Anterior cingulate cortex (tissue), 58 donors: ENCODE data around the gene RAB4B.
"Not testable (repeated sequence)": the region's sequence is repeated elsewhere in the genome, so short reads cannot be mapped to it uniquely, and the experiment has no call there.

Source experiments
- DNase-seq, 58 donors: peaks; one replicate each; lab custom pipeline; 2025; lab: John Stamatoyannopoulos, UW

Gene RAB4B, protein sequence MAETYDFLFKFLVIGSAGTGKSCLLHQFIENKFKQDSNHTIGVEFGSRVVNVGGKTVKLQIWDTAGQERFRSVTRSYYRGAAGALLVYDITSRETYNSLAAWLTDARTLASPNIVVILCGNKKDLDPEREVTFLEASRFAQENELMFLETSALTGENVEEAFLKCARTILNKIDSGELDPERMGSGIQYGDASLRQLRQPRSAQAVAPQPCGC

DNA sequence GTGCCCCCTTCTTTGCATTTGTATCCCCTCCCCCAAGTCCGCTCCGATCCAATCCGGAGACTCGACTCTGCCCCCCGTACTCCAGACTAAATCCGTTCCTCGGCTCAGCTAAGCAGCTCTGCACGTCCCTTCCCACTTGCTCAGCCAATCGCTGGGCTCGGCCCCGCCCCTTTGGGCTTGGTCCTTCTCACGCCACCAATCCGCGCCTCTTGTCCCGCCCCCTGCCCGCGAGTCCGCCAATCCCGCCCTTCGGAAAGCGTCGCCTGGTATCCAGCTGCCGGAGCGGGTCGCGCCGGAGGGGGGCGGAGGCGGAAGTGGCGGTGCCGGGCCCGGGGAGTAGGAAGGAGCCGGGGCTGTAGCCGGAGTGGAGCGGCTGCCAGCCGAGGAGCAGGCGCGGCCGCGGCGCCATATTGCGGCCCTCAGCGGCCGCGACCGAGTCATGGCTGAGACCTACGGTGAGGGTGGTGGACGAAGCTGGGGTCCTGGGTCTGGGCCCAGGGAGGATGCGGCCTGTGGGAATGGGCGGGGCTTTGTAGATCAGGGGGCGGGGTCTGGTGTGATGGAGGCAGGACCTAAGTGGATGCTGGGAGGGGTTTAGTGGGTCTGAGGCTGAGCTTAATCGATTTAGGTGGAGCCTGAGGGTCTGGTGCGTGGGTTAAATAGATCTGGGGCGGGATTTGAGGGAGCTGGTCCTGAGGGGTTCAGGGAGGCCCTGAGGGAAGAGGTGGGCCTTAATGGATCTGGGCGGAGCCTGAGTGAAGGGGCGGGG, at the start of gene RAB4B:
RAB4B (plus strand) TSS at position 311 of the 769 bp plus-strand sequence; CDS start at position 440, 129 bp downstream.
- DNase-seq: peak; percentile 97 to 100 (median 100)

DNA sequence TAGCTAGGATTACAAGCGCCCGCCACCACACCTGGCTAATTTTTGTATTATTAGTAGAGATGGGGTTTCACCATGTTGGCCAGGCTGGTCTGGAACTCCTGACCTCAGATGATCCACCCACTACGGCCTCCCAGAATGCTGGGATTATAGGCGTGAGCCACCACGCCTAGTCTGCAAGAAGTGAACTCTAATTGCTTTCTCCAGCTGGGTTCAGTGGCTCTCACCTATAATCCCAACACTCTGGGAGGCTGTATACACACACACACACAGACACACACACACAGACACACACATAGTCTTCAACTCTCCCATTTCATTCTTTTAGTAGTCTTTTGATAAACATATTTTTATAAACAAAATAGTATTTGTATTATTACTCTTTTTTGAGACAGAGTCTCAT, 48.0 kb upstream of the RAB4B start:
- not testable (repeated sequence) for DNase-seq

DNA sequence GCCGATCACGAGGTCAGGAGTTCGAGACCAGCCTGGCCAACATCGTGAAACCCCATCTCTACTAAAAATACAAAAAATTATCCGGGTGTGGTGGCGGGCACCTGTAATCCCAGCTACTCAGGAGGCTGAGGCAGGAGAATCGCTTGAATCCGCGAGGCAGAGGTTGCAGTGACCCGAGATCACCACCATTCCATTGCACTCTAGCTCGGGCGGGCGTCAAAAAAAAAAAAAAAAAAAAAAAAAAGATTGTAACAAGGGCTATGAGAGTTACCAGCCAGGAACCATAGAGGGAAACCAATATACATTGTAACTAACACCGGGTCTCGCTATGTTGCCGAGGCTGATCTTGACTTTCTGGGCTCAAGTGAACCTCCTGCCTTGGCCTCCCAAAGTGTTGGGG, 45.7 kb upstream of the RAB4B start:
- DNase-seq: not testable (repeated sequence)

DNA sequence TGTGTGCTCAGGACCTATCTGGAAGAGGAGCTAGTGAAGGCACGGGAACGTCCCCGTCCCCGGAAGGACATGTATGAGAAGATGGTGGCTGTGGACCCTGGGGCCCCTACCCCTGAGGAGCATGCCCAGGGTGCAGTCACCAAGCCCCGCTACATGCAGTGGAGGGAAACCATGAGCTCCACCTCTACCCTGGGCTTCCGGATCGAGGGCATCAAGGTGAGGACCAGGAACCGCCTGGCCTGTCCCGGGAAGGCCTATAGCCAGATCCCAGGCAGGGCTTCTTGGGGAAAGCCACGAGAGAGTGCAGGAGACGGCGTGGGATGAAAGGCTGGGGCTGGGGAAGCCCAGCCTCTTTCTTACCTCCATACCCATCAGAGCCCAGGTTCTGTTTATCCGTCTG, 44.9 kb upstream of the RAB4B start:
- DNase-seq: no peak

DNA sequence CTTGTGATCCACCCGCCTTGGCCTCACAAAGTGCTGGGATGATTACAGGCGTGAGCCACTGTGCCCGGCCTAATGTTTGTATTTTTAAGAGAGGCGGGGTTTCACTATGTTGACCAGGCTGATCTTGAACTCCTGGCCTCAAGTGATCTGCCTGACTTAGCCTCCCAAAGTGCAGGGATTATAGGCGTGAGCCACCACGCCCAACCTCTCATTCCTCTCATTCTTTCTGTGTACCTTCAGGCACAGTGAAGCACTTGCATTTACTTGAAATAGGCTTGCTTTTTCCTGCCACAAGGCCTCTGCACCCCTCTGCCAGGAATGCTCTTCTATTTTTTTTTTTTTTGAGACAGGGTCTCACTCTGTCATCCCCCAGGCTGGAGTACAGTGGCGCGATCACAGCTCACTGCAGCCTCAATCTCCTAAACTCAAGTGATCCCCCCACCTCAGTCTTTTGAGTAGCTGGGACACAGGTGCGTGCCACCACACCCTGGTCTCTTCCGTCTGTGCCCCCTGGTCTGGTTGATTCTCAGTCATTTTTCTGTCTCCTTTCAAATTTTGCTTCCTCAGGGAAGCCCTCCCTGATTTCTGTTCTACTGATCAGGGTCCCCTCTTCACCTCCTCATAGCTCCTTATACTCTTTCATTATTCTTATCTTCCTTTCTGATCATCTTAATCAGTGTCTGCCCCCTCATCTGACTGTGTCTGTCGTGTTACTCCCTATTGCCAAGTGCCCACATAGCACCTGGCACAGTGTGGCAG, 42.9 kb upstream of the RAB4B start:
- no peak for DNase-seq

DNA sequence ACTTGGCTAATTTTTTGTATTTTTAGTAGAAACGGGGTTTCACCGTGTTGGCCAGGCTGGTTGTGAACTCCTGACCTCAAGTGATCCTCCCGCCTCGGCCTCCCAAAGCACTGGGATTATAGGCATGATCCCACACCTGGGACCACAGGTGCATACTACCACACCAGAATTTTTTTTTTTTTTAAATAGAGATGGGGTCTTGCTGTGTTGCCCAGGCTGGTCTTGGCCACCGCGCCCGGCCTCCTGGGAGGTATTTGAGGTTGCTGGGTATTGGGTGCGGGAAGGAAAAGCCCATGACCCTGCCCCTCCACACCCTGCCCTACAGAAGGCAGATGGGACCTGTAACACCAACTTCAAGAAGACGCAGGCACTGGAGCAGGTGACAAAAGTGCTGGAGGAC, 41.4 kb upstream of the RAB4B start:
- no peak for DNase-seq

DNA sequence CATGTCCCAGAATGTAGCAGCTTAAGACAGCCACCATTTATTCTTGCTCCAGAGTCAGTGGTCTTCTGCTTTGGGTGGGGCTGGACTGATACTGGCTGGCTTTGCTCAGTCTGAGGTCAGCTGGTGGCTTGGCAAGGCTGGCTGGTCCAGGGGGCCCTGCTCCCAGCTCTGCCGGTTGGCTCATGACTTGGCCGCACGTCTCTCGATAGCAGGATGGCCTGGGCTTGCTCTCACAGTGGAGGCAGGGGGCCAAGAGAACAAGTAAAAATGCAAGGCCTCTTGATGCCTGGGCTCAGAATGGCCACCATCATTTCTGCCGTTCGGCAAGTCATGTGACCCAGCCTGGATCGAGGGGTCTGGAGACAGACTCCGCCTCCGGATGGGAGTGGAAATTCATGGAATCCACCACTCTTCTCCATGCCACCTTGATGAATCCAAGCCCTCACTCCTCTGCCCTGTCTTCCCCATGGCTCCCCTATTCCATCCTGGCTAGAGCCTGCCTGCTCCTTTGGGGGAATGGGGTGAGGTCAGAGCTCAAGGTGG, 40.9 kb upstream of the RAB4B start:
- DNase-seq: no peak

DNA sequence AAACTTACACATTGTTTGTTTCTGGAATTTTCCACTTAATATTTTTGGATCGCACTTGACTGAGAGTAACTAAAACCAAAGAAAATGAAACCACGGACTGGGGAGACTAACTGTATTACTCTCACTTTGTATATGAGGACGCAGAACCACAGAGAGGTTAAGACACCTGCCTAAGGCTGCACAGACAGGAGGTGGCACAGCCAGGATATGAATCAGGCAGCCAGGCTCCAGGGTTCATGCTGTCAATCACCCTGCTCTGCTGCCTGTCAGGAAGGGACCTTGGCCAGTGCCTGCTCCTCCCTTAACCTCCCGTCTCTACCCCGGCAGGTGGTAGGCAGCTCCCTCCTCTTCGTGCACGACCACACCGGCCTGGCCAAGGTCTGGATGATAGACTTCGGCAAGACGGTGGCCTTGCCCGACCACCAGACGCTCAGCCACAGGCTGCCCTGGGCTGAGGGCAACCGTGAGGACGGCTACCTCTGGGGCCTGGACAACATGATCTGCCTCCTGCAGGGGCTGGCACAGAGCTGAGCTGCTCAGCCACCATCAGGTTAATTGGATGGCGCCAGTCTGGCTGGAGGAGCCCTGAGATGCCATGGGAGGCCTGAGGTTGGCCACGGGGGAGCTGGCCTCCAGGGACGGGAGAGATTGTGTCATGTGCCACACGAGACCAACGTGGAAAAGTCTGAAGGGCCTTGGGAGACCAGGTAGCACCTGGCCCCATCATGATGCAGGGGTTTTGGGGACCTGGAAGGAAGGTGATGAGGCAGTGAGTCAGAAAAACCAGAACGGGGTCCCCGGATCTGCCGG, 38.8 kb upstream of the RAB4B start:
- no peak for DNase-seq

DNA sequence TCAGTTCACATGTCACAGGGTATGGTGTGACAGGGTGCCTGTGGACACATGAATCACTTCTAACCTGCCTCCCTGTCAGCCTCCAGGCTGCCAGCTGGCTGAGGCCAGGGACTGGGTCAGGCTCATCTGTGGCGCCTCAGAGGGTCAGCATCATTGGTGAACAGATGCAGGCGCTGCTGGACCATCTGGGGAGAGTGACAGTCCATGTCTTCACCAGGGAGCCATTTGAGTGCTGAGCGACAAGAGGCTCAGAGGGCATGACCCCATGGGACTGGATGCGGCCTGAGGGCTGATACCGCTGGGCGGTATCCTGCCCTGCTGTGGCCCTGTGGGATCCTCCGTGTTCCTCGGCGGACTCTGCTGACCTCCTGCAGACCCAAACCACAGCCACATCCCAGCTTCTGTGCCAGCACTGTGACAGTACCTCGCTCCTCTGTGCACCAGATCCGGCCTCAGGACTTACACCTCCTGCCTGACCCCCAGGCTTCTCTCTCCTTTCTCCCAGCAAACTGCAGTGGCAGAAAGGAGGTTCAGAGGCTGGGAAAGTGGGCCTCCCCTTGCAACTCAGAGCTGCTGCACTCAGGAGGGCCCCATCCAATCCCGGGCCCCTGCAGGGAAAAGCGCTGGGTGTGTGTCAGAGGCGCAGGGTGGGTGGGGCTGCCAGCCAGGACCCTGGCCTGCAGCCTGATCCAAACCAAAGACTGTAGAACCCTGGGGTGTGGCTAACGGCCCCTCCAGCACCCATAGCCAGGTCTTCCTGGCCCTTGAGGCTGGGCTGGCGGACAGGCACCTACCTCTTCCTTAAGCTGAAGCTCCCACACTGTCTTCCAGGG, 38.0 kb upstream of the RAB4B start:
- peak in 2 of 58 donors; percentile 57 to 61 for DNase-seq

DNA sequence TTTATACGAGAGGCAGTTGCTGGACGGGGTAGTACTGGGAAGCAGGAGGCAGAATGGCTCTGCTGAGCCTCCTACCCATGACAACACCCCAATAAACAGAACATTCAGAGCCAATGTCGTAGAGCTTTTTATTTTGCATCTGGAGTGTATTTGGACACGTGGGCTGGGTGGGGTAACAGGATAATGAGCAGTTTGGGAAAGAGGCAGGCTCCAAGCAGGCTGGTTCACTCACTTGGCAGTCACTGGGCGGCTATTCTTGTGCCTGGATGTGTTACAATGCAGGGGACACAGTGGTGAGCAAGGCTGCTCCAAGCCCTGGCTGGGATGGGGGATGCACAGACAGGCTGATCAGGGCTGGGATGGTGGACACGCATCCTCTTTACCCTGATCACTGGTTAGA, 37.3 kb upstream of the RAB4B start:
- peak in 49 of 58 donors; percentile 13 to 88 (median 64) for DNase-seq

DNA sequence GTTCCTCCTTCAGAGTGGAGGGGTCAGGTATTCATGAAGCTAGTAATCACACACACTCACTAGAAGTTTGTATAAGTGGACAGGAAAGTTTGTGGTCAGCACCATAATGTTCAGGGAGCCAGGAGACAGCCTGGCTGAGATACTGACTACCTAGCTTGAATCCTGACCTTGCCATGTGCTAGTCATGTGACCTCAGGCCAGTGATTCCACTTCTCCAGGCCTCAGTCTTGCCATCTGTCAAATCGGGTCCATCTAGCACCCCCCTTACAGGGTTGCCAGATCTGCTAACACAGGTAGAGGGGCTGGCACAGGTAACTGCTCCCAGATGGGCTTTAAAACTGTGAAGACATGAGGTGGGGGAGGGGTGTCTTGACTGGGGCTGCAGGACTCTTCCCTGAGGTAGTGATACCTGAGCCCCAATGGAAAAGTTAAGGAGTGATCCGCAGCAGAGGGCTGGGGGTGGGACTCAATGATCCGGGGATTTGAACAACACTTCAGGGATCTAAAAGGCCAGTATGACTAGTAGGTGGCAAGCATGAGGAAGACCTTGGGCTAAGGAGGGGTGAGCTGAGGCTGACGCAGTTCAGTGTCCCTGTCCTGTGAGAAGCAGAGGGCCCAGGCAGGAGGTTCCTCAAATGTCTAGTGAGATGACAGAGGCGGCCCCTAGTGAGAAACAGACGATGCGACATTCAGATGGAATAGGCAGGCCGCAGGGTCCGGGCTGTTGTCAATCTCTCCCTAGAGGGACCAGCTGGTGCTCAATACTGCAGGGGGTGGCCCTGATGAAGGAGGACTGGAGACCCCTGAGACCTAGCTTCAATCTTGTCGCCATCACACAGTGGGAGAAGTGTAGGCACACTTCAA, 36.3 kb upstream of the RAB4B start:
- DNase-seq: no peak

DNA sequence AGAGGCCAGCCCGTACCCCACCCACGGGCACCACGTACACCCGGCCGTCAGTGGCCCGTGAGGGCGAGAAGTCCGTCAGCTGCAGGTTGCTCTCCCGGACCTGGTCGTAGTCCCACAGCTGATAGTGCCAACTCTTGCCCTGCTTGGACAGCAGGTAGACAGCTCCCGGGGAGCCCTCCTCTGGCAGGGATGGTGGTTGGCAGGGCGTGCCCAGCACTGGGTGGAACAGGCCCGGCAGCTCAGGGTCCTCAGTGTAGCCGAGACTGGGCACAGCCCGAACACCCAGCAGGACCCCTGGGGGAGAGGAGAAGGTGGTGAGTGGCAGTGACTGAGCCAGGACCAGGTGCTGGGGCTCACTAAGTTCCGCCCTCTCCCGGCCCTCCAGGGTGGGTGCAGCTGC, 35.6 kb upstream of the RAB4B start:
- DNase-seq: no peak

DNA sequence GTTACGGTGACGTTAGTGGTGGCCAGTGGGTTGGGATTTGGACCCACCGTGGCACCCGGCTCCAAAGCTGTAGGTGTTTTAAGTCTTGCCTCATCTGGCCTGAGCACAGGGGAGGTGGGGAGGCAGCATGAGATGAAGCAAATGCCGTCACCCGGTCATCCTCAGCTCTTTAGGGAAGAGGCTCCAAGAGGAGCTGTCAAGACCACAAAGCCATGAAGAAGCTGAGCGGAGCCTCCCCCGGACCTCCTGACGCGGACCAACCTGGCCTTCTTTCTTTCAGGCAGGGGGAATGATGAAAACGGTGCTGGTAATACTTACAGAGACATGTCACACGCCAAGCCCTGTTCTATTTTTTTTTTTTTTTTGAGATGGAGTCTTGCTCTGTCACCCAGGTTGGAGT, 35.2 kb upstream of the RAB4B start:
- DNase-seq: no peak

DNA sequence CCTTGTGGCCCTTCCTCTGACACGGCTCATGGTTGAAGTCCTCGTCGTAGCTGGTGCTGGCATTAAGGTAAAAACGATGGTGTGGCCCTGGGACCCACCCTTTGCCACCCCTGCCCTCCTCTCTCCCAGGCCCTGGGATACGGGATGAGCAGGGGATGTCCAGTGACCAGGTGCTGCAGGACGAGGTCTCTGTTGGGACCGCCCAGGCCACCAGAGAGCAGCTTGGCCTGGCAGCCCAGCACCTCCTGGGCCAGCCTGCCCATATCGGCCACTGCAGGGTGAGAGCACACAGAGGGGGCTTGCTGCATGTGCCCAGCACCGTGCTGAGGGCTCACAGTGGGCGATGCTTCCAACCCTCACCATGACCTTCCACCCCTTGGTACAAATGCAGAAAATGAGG, 34.1 kb upstream of the RAB4B start:
- no peak for DNase-seq

DNA sequence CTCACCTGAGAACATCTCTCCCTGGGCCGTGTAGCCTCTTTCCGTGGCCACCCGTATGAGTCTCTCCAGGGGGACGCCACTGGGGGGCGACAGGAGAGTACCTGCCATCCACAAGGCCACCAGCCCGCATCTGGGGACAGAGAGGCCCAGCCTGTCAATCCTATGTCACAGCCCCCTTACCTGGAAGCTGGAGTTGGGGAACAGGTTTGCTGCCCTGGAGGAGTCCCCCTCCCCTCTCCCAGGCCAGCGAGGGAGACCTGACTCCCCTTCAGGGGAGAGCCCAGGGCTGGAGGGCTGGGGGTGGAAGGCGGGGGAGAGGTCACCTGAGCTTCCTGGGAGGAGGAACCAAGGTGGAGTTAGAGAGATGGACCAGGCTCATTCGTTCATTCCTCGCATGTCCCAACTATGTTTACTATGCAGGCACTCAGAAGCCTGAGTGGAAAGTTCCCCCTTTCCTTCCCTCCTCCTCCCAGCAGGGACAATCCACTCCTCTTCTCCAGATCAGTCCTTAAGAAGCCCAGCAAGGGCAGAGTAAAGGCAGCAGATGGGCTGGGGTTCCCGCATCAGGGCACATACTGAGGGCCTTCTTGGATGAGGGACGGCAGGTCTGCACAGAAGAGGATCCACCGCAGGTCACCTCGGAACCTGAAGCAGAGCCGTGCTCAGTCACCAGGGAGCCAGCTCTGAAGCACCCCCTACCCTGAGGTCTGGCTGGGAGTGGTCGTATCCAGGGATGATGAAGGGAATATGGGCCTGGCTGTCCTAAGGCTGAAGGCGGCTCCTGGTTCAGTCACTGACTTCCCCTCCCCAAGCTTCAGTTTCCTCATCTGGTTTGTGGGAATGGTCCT, 33.3 kb upstream of the RAB4B start:
- no peak for DNase-seq

DNA sequence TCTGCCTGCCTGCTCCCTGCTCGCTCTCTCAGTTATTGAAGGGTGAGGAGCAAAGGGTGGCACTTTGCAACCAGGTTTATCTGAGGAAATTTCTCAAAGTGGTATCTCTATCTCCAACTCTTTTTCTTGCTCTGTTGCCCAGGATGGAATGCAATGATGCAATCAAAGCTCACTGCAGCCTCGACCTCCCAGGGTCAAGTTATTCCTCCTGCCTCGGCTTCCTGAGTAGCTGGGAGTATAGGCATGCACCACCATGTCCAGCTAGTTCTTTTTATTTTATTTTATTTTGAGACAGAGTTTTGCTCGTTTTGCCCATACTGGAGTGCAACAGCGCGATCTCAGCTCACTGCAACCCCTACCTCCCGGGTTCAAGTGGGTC, 32.7 kb upstream of the RAB4B start:
- DNase-seq: no peak

DNA sequence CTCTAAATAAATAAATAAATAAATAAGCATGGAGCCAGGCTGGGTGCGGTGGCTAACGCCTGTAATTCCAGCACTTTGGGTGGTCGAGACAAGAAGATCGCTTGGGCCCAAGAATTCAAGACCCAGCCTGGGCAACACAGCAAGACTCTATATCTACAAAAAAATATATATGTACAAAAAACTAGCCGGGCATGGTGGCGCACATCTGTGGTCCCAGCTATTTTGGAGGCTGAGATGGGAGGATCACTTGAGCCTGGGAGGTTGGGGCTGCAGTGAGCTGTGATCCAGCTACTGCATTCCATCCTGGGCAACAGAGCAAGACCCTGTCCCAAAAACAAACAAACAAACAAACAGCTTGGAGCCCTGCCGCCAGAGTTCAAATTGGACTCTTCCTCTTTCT, 30.5 kb upstream of the RAB4B start:
- no peak for DNase-seq
